ENCODE measurements around the gene GOLGA6L10. TPM values are rescaled to one million over a fixed set of nuclear protein-coding genes. Genes with fewer than 3 reads are reported as not detected.
"Not testable (repeated sequence)": the region's sequence is repeated elsewhere in the genome, so short reads cannot be mapped to it uniquely, and the experiment has no call there.

GOLGA6L10 gene
- total and polyA plus RNA-seq, 2 experiments from 2014 or later, result 0.12 to 0.24 TPM

- not testable (repeated sequence) for H3K4me1 ChIP-seq (ENCODE audit: low read depth); H3K27me3 ChIP-seq; H3K36me3 ChIP-seq; H3K4me3 ChIP-seq; H3K9me3 ChIP-seq (ENCODE audit: low read depth); DNase-seq (ENCODE audit: low read depth in 1 of 2, low spot score in 1 of 2); H3K27ac ChIP-seq
- peak; percentile 7 for TF ChIP-seq CTCF (IDR thresholded peaks at IDR 0.05; ENCODE audit: low read depth, low read length)
These were observed 6.5 kb downstream of the GOLGA6L10 start for GRCh38 chr15:82342632-82343374.

GRCh38 chr15:82338573-82338972 lies 10.7 kb downstream of the GOLGA6L10 start:
- H3K27me3 ChIP-seq; H3K4me3 ChIP-seq; H3K9me3 ChIP-seq (ENCODE audit: low read depth); DNase-seq (ENCODE audit: low read depth in 1 of 2, low spot score in 1 of 2); H3K36me3 ChIP-seq; H3K27ac ChIP-seq; H3K4me1 ChIP-seq (ENCODE audit: low read depth): not testable (repeated sequence)

- not testable (repeated sequence) for H3K4me1 ChIP-seq (ENCODE audit: low read depth); H3K4me3 ChIP-seq; H3K9me3 ChIP-seq (ENCODE audit: low read depth); DNase-seq (ENCODE audit: low read depth in 1 of 2, low spot score in 1 of 2); H3K27me3 ChIP-seq; H3K27ac ChIP-seq; H3K36me3 ChIP-seq
These were observed 11.2 kb downstream of the GOLGA6L10 start for GRCh38 chr15:82338053-82338452.

GRCh38 chr15:82337051-82337450 lies 12.2 kb downstream of the GOLGA6L10 start:
- not testable (repeated sequence) for H3K9me3 ChIP-seq (ENCODE audit: low read depth); H3K36me3 ChIP-seq; H3K27me3 ChIP-seq; H3K4me3 ChIP-seq; H3K4me1 ChIP-seq (ENCODE audit: low read depth); DNase-seq (ENCODE audit: low read depth in 1 of 2, low spot score in 1 of 2); H3K27ac ChIP-seq

- not testable (repeated sequence) for H3K27me3 ChIP-seq; H3K36me3 ChIP-seq; H3K4me3 ChIP-seq; H3K4me1 ChIP-seq (ENCODE audit: low read depth); H3K27ac ChIP-seq; H3K9me3 ChIP-seq (ENCODE audit: low read depth)
- DNase-seq (ENCODE audit: low read depth in 1 of 2, low spot score in 1 of 2), result peak in 1 of 2 donors; percentile 41
These were observed 13.1 kb downstream of the GOLGA6L10 start for GRCh38 chr15:82336180-82336647.

- not testable (repeated sequence) for H3K4me1 ChIP-seq (ENCODE audit: low read depth); H3K27me3 ChIP-seq; H3K27ac ChIP-seq; H3K4me3 ChIP-seq; H3K36me3 ChIP-seq; DNase-seq (ENCODE audit: low read depth in 1 of 2, low spot score in 1 of 2); H3K9me3 ChIP-seq (ENCODE audit: low read depth)
These were observed 14.3 kb downstream of the GOLGA6L10 start for GRCh38 chr15:82335006-82335405.

GRCh38 chr15:82334554-82334932 lies 14.7 kb downstream of the GOLGA6L10 start:
- H3K4me1 ChIP-seq (ENCODE audit: low read depth); H3K27ac ChIP-seq; H3K27me3 ChIP-seq; H3K9me3 ChIP-seq (ENCODE audit: low read depth); H3K4me3 ChIP-seq; H3K36me3 ChIP-seq; DNase-seq (ENCODE audit: low read depth in 1 of 2, low spot score in 1 of 2): not testable (repeated sequence)

- not testable (repeated sequence) for H3K9me3 ChIP-seq (ENCODE audit: low read depth); H3K4me3 ChIP-seq; H3K4me1 ChIP-seq (ENCODE audit: low read depth); H3K27me3 ChIP-seq; DNase-seq (ENCODE audit: low read depth in 1 of 2, low spot score in 1 of 2); H3K36me3 ChIP-seq
- peak overlapping the region; percentile 88 for H3K27ac ChIP-seq
These were observed 15.4 kb downstream of the GOLGA6L10 start for GRCh38 chr15:82333603-82334553.

- peak overlapping the region; percentile 88 for H3K27ac ChIP-seq
- not testable (repeated sequence) for H3K36me3 ChIP-seq; H3K4me1 ChIP-seq (ENCODE audit: low read depth); H3K27me3 ChIP-seq; H3K9me3 ChIP-seq (ENCODE audit: low read depth); H3K4me3 ChIP-seq
- DNase-seq (ENCODE audit: low read depth in 1 of 2, low spot score in 1 of 2), result peak; percentile 7 to 60
These were observed 16.3 kb downstream of the GOLGA6L10 start for GRCh38 chr15:82332711-82333602.

- not testable (repeated sequence) for H3K4me1 ChIP-seq (ENCODE audit: low read depth); H3K4me3 ChIP-seq; H3K36me3 ChIP-seq; H3K27ac ChIP-seq; H3K9me3 ChIP-seq (ENCODE audit: low read depth); H3K27me3 ChIP-seq; DNase-seq (ENCODE audit: low read depth in 1 of 2, low spot score in 1 of 2)
These were observed 17.5 kb downstream of the GOLGA6L10 start for GRCh38 chr15:82331576-82332304.

GRCh38 chr15:82330921-82331320 lies 18.4 kb downstream of the GOLGA6L10 start:
- not testable (repeated sequence) for DNase-seq (ENCODE audit: low read depth in 1 of 2, low spot score in 1 of 2)

GRCh38 chr15:82329039-82329438 lies 20.2 kb downstream of the GOLGA6L10 start:
- H3K4me1 ChIP-seq (ENCODE audit: low read depth); H3K27me3 ChIP-seq; H3K27ac ChIP-seq; H3K9me3 ChIP-seq (ENCODE audit: low read depth); H3K36me3 ChIP-seq; H3K4me3 ChIP-seq; DNase-seq (ENCODE audit: low read depth in 1 of 2, low spot score in 1 of 2): not testable (repeated sequence)

More at GRCh38 chr15:82330921-82331320, 18.4 kb downstream of the GOLGA6L10 start:
- not testable (repeated sequence) for H3K9me3 ChIP-seq (ENCODE audit: low read depth); H3K27me3 ChIP-seq; H3K36me3 ChIP-seq; H3K4me3 ChIP-seq; H3K4me1 ChIP-seq (ENCODE audit: low read depth); H3K27ac ChIP-seq
